Skin epidermis (tissue), 12 donors: Measurements from ENCODE around the gene PLIN3.
"Not testable (repeated sequence)": the region's sequence is repeated elsewhere in the genome, so short reads cannot be mapped to it uniquely, and the experiment has no call there.

ENCODE experiments used
- H3K27ac ChIP-seq, 21 experiments: fragments of 200-600 bp; sonication (generic) in 11 of 21; one replicate each; pipeline ENCODE4 v1.5.0; 2020; ENCODE audit warnings: mild to moderate bottlenecking in 3 of 21, inconsistent platforms in 2 of 21, moderate library complexity in 2 of 21
- H3K4me3 ChIP-seq, 7 experiments: fragments of 200-600 bp; sonication (generic) in 2 of 7; one replicate each; pipeline ENCODE4 v1.5.0; 2020; ENCODE audit warnings: inconsistent platforms in 2 of 7, mild to moderate bottlenecking in 2 of 7, moderate library complexity in 1 of 7

PLIN3 gene

DNA sequence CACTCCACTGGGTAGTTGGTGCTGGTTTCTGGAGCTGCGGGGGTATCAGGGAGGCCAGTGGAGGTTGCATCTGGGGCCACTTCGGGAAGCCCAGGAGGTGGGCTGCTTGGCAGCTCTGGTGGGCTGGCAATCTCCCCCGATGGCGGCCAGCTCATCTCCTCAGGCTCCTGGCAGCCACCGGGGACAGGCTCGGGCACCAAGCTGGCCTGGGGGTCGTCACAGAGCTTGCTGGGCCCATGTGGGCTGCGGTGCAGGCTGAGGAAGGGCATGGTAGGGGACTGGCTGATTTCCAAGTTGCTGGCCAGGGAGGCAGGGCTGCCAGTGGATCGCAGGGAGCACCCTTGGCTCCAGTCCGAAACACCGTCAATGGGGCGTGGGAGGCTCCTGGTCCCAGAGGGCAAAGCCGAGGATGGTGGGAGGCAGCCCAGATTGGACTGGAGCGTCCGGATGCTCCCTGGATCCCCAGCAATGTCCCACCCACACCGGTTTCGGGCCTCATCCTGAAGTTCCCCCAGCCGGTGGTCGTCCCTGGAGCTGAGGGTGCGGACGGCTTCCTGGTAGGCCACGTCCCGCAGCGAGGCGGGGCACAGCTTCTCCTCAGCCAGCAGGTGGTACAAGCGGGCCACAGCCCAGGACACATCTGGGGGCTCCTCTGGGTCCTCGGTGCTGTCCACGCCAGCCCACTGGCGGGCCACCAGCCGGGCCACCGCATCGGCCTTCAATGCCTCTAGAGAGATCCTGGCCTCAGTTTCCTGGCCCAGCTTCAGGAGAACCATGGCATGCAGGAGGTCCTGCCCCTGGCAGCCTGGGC is 49.8 kb downstream of the PLIN3 start:
- Histone ChIP-seq H3K27ac (peak overlapping the region in 1 of 21 experiments; percentile 82), H3K4me3 (no peak overlapping the region)

DNA sequence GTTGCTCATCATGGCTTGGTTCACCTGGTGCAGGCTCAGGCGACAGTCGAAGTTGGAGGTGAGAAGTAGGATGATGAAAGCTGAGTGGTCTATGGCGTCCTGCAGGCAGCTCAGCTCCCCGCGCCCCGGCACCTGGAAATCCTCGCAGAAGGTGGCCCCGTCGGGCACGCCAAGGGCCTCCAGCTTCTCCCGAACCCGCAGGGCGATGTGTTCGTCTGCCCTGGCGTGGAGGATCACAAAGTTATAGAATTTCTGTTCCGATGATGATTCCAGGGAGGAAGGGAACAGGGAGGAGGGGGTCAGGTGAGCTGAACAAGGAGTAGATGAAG is 50.6 kb downstream of the PLIN3 start:
- Histone ChIP-seq H3K4me3 (no peak overlapping the region), H3K27ac (peak overlapping the region in 2 of 21 experiments; percentile 77 to 82)

DNA sequence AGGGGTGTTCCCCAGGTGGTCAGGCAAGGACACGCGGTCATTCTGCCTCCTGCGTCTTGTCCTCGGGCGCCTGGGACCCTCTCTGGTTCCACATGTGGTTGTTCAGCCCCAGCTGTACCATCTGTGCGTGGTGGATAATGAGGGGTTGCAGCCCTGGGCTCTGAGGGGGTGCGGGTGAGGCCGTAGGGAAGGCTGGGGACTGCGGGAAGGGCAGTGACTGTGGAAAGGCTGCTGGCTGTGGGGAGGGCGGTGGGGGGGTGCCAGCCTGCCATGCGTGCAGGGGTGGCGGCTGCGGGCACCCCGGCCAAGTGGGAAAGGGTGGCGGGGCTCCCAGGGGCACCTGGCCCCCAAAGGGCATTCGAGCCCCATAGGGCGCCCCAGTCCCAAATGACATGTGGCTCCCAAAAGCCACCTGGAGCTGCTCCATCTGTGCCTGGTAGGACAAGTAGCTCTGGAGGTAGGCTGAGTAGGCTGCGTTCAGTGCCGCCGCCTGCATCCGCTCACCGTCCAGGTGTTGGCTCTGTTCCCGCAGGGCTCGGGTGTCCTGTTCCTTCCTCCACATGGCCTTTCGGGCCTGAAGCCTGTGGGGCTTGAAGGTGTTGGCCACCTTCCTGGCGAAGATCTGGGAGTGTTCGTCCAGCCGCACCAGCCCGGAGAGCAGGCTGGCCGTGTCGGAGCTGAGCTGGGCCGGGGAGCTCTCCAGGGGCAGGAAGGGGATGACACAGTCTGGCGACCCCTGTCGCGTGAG is 51.1 kb downstream of the PLIN3 start:
- no peak overlapping the region for H3K4me3 ChIP-seq

GRCh38 chr19:4815426-4816201 is 51.9 kb downstream of the PLIN3 start:
- H3K4me3 ChIP-seq, result peak overlapping the region in 1 of 7 experiments; percentile 2
- H3K27ac ChIP-seq, result peak overlapping the region in 18 of 21 experiments; percentile 0 to 82 (median 53)

More for the DNA sequence above, 51.1 kb downstream of the PLIN3 start:
- peak overlapping the region in 18 of 21 experiments; percentile 0 to 82 (median 53) for H3K27ac ChIP-seq

- no peak overlapping the region for H3K4me3 ChIP-seq
These were observed 52.6 kb downstream of the PLIN3 start for GRCh38 chr19:4814625-4815425.

GRCh38 chr19:4811328-4812131 is 55.9 kb downstream of the PLIN3 start:
- Histone ChIP-seq H3K27ac (peak overlapping the region in 15 of 21 experiments; percentile 3 to 94 (median 87)), H3K4me3 (no peak overlapping the region)

More at GRCh38 chr19:4814625-4815425, 52.6 kb downstream of the PLIN3 start:
- H3K27ac ChIP-seq, result peak overlapping the region in 10 of 21 experiments; percentile 7 to 94 (median 60)

- H3K4me3 ChIP-seq, result no peak overlapping the region
- peak overlapping the region in 3 of 21 experiments; percentile 25 to 70 (median 61) for H3K27ac ChIP-seq
These were observed 60.3 kb downstream of the PLIN3 start for GRCh38 chr19:4807188-4807587.

DNA sequence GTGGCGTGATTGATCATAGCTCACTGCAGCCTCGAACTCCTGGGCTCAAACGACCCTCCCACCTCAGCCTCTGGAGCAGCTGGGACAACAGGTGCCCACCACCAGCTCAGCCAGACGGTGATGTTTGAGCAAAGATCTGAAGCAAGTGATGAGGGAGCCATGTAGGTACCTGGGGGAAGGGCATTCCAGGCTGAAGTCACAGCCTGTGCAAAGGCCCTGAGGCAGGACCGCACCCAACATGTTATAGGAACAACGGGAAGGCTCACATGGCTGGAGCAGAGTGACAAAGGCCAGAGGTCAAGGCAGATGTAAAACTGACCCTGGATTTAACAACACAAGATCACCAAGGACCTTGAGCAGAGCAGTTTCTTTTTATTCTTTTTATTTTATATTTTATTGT is 61.1 kb downstream of the PLIN3 start:
- no peak overlapping the region for H3K4me3 ChIP-seq
- H3K27ac ChIP-seq, result peak overlapping the region in 1 of 21 experiments; percentile 49

DNA sequence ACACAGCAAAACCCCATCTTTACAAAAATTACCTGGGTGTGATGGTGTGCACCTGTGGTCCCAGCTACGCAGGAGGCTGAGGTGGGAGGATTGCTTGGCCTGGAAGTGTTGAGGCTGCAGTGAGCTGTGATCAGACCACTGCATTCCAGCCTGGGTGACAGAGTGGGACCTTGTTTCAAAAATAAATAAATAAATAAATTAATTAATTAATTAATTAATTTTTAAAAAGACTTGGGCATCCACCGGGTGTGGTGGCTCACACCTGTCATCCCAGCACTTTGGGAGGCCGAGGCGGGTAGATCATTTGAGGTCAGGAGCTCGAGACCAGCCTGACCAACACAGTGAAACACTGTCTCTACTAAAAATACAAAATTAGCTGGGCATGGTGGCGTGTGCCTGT is 62.3 kb downstream of the PLIN3 start:
- not testable (repeated sequence) for H3K4me3 ChIP-seq, H3K27ac ChIP-seq

- H3K27ac ChIP-seq, result no peak overlapping the region
- H3K4me3 ChIP-seq, result no peak overlapping the region
These were observed 63.5 kb downstream of the PLIN3 start for GRCh38 chr19:4803736-4804695.

GRCh38 chr19:4802711-4803110 is 64.8 kb downstream of the PLIN3 start:
- Histone ChIP-seq H3K4me3 (no peak overlapping the region), H3K27ac (no peak overlapping the region)

DNA sequence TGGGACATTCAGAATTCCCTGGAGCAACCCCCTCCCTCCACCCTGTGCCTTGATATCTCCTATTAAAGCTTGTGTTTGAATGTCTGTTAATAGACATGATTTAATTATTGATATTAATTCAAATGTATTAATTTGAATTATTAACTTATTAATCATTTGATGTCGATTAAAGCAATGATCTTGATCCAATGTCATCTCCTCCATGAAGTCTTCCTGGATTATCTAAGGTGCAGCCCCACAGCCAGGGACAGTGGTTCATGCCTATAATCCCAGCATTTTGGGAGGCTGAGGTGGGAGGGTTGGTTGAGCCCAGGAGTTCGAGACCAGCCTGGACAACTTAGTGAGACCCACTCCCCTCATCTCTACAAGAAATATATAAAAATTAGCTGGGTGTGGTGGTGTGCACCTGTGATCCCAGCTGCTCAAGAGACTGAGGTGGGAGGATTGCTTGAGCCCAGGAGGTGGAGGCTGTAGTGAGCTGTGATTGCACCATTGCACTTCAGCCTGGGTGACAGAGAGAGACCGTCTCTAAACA is 66.3 kb downstream of the PLIN3 start:
- H3K4me3 ChIP-seq, result peak overlapping the region in 1 of 7 experiments; percentile 7
- peak overlapping the region in 12 of 21 experiments; percentile 25 to 90 (median 64) for H3K27ac ChIP-seq

DNA sequence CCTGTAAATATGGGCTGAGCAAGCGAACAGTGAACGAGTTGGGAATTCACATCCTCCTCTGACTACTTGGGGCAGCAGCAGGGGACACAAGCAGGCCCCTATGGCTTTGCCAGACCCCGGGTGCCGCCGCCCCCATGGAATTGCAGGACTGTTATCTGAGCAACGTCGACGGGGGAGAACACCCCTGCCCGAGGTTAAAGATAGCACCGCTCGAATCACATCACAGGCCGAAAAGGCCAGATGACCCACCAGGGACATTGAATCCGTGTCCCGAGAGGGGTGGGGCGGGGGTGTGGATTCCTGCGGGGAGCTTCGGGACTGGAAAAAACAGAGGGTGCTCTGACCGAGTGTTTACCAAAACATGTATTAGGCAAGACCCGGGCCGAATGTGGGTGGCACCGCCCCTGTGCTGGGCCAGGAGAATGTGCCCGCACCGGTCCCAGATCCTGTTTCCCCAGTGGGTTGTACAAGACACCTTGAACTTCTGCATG is 66.8 kb downstream of the PLIN3 start:
- peak overlapping the region in 19 of 21 experiments; percentile 46 to 90 (median 79) for H3K27ac ChIP-seq

DNA sequence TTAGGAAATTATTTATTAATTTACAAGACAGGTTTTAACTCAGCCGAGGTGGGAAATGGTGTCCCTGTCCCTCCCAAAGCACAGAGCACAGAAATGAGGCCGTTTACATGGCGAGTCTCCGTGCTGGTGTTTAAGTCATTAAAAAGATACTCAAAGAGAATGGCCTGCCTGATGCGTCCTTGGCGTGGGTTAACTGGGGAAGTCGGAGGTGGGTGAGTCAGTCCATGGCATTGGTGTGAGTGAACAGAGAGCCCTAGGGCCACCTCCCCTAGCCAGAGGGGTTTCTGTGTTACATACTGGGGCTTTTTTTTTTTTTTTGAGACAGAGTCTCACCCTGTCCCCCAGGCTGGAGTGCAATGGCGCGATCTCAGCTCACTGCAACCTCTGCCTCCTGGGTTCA is 72.1 kb downstream of the PLIN3 start:
- Histone ChIP-seq H3K4me3 (peak overlapping the region in 1 of 7 experiments; percentile 25), H3K27ac (peak overlapping the region in 18 of 21 experiments; percentile 8 to 75 (median 54))

More for the DNA sequence above, 66.8 kb downstream of the PLIN3 start:
- peak overlapping the region in 1 of 7 experiments; percentile 7 for H3K4me3 ChIP-seq

GRCh38 chr19:4794971-4795370 is 72.5 kb downstream of the PLIN3 start:
- Histone ChIP-seq H3K27ac (peak overlapping the region in 17 of 21 experiments; percentile 8 to 75 (median 57)), H3K4me3 (peak overlapping the region in 1 of 7 experiments; percentile 25)

- peak overlapping the region in 3 of 21 experiments; percentile 8 to 98 (median 57) for H3K27ac ChIP-seq
- peak overlapping the region in 2 of 7 experiments; percentile 25 to 98 for H3K4me3 ChIP-seq
These were observed 74.2 kb downstream of the PLIN3 start for GRCh38 chr19:4793278-4793677.

DNA sequence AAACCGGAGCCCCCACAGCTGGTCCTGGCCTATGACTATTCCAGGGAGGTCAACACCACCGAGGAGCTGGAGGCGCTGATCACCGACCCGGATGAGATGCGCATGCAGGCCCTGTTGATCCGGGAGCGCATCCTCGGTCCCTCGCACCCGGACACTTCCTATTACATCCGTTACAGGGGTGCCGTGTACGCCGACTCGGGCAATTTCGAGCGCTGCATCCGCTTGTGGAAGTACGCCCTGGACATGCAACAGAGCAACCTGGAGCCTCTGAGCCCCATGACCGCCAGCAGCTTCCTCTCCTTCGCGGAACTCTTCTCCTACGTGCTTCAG is 74.6 kb downstream of the PLIN3 start:
- H3K4me3 ChIP-seq, result peak overlapping the region; percentile 88 to 98 (median 95)
- H3K27ac ChIP-seq, result peak overlapping the region in 6 of 21 experiments; percentile 91 to 98 (median 97)
